Measurements from ENCODE around the gene PYGO1. TPM values are rescaled to one million over a fixed set of nuclear protein-coding genes. Genes with fewer than 3 reads are reported as not detected.

PYGO1 gene
- total RNA-seq, 1 donor from 2014 or later, result 5.5 TPM

DNA sequence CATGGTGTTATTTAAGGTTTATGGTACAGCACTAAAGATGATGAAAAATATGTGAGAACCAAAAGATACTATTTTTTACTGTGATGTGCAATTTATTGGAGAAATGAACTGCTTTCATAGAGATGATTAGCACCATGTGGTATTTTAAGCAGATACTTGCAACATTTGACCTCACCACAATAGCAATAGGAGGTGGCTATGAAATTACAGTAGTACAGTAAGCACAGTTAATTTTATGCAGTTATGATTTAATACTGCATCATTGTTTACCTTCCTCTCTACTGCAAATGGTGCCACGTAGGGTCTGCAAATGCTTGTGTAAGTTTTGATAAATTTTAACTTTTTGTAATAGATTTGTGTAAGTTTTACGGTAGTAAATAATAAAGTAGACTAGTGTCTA lies 14.0 kb downstream of the PYGO1 start:
- no peak overlapping the region for H3K4me3 Mint-ChIP-seq (ENCODE audit: unreplicated experiment)
- Histone ChIP-seq H4K20me1 (ENCODE audit: insufficient read depth, low read length) (no peaks in the 10 kb centered on the region), H3K9me3 (ENCODE audit: insufficient read depth, low read depth, low read length) (no peaks in the 10 kb centered on the region), H2AFZ (ENCODE audit: low read depth, low read length) (no peak overlapping the region), H3K27ac (ENCODE audit: low read depth, low read length) (no peak overlapping the region), H3K9ac (ENCODE audit: low read length) (no peak overlapping the region), H3K4me1 (ENCODE audit: insufficient read depth, low read length) (no peaks in the 10 kb centered on the region), H3K36me3 (ENCODE audit: insufficient read depth, low read length) (no peaks in the 10 kb centered on the region), H3K27me3 (ENCODE audit: insufficient read depth, low read length) (no peaks in the 10 kb centered on the region), H3K4me3 (ENCODE audit: insufficient read depth, low read depth, low read length) (no peak overlapping the region), H3K4me2 (ENCODE audit: low read length) (no peak overlapping the region), H3K79me2 (ENCODE audit: insufficient read depth, low read length) (no peaks in the 10 kb centered on the region)
- TF ChIP-seq, protein P1, sequence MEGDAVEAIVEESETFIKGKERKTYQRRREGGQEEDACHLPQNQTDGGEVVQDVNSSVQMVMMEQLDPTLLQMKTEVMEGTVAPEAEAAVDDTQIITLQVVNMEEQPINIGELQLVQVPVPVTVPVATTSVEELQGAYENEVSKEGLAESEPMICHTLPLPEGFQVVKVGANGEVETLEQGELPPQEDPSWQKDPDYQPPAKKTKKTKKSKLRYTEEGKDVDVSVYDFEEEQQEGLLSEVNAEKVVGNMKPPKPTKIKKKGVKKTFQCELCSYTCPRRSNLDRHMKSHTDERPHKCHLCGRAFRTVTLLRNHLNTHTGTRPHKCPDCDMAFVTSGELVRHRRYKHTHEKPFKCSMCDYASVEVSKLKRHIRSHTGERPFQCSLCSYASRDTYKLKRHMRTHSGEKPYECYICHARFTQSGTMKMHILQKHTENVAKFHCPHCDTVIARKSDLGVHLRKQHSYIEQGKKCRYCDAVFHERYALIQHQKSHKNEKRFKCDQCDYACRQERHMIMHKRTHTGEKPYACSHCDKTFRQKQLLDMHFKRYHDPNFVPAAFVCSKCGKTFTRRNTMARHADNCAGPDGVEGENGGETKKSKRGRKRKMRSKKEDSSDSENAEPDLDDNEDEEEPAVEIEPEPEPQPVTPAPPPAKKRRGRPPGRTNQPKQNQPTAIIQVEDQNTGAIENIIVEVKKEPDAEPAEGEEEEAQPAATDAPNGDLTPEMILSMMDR (IDR thresholded peaks at IDR 0.05; ENCODE audit: insufficient read depth, low read depth, low read length), result no peak
- TF ChIP-seq EZH2 (IDR thresholded peaks at IDR 0.05; ENCODE audit: insufficient read depth, low read length), result no peak
- no peaks in the 10 kb centered on the region for H3K27me3 Mint-ChIP-seq (ENCODE audit: low read depth, unreplicated experiment)
- H3K9me3 Mint-ChIP-seq (ENCODE audit: unreplicated experiment), result peaks cover 7% of the 10 kb centered on the region
- no peaks in the 10 kb centered on the region for H3K4me1 Mint-ChIP-seq (ENCODE audit: low read depth, unreplicated experiment)
- no peaks in the 10 kb centered on the region for H3K36me3 Mint-ChIP-seq (ENCODE audit: low read depth, unreplicated experiment)
- FAIRE-seq (no peak), DNase-seq (ENCODE audit: low read depth) (no peak)
- H3K27ac Mint-ChIP-seq (ENCODE audit: unreplicated experiment), result no peak overlapping the region

DNA sequence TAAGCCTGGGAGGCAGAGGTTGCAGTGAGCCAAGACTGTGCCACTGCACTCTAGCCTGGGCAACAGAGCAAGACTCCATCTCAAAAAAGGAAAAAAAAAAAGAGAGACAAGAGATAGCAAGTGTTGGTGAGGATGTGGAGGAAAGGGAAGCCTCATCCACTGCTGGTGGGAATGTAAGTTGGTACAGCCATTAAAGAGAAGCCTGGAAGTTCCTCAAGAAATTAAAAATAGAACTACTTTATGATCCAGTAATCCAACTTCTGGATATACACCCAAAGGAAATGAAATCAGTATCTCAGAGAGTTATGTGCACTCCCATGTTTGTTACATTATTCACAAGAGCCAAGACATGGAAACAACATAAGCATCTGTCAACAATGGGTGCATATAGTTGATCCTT lies 14.9 kb downstream of the PYGO1 start:
- Histone ChIP-seq H3K4me2 (ENCODE audit: low read length) (no peak overlapping the region), H3K36me3 (ENCODE audit: insufficient read depth, low read length) (no peaks in the 10 kb centered on the region), H3K79me2 (ENCODE audit: insufficient read depth, low read length) (no peaks in the 10 kb centered on the region), H3K27me3 (ENCODE audit: insufficient read depth, low read length) (no peaks in the 10 kb centered on the region), H3K9me3 (ENCODE audit: insufficient read depth, low read depth, low read length) (no peaks in the 10 kb centered on the region), H2AFZ (ENCODE audit: low read depth, low read length) (no peak overlapping the region), H3K4me3 (ENCODE audit: insufficient read depth, low read depth, low read length) (no peak overlapping the region), H4K20me1 (ENCODE audit: insufficient read depth, low read length) (no peaks in the 10 kb centered on the region), H3K9ac (ENCODE audit: low read length) (no peak overlapping the region), H3K4me1 (ENCODE audit: insufficient read depth, low read length) (no peaks in the 10 kb centered on the region), H3K27ac (ENCODE audit: low read depth, low read length) (no peak overlapping the region)
- no peaks in the 10 kb centered on the region for H3K36me3 Mint-ChIP-seq (ENCODE audit: low read depth, unreplicated experiment)
- no peak for FAIRE-seq
- H3K27ac Mint-ChIP-seq (ENCODE audit: unreplicated experiment), result no peak overlapping the region
- no peak for TF ChIP-seq EZH2 (IDR thresholded peaks at IDR 0.05; ENCODE audit: insufficient read depth, low read length)
- TF ChIP-seq, protein P1 (IDR thresholded peaks at IDR 0.05; ENCODE audit: insufficient read depth, low read depth, low read length), result no peak
- H3K4me3 Mint-ChIP-seq (ENCODE audit: unreplicated experiment), result no peak overlapping the region
- no peaks in the 10 kb centered on the region for H3K4me1 Mint-ChIP-seq (ENCODE audit: low read depth, unreplicated experiment)
- no peak for DNase-seq (ENCODE audit: low read depth)
- no peaks in the 10 kb centered on the region for H3K27me3 Mint-ChIP-seq (ENCODE audit: low read depth, unreplicated experiment)
- H3K9me3 Mint-ChIP-seq (ENCODE audit: unreplicated experiment), result peaks cover 7% of the 10 kb centered on the region

DNA sequence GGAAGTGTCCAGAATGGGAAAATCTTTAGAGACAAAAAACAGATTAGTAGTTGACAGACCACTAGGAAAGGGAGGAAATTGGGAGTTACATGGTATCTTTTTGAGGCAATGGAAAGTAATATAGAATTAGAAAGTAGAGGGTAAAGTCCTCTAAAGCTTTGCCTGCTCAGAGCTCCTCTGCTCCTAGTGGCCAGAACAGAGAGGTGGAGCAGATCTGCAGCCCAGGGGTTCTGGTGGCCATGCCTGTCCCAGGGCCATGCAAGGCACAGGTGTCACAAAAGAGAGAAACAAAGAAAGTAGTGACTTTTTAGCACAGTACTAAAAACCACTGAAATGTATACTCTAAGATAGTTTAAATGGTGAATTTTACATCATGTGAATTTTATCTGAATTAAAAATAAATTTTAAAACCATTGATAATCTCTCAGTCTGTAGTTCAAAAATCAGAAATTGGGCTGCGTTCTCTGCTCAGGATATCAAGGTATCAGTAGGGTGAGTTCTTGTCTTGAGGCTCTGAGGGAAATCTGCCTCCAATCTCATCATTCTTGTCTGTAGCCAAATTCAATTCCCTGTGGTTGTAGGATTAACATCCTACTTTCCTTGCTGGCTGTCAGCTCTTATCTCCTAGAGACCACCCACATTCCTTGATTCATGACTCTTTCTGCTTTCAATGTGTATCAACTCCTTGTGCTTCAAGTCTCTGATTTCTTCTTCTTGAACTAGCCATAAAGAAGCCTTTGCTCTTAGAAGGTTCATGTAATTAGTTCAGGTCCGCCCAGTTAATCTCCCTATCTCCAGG lies 23.6 kb downstream of the PYGO1 start:
- Mint-ChIP-seq H3K4me1 (ENCODE audit: low read depth, unreplicated experiment) (no peaks in the 10 kb centered on the region), H3K9me3 (ENCODE audit: unreplicated experiment) (peaks cover 15% of the 10 kb centered on the region), H3K36me3 (ENCODE audit: low read depth, unreplicated experiment) (peaks cover 2% of the 10 kb centered on the region), H3K4me3 (ENCODE audit: unreplicated experiment) (no peak overlapping the region), H3K27ac (ENCODE audit: unreplicated experiment) (no peak overlapping the region), H3K27me3 (ENCODE audit: low read depth, unreplicated experiment) (no peaks in the 10 kb centered on the region)
- H3K27me3 ChIP-seq (ENCODE audit: insufficient read depth, low read length), result no peaks in the 10 kb centered on the region
- H3K36me3 ChIP-seq (ENCODE audit: insufficient read depth, low read length), result no peaks in the 10 kb centered on the region
- peaks cover 6% of the 10 kb centered on the region for H4K20me1 ChIP-seq (ENCODE audit: insufficient read depth, low read length)
- no peak overlapping the region for H3K4me2 ChIP-seq (ENCODE audit: low read length)
- no peak overlapping the region for H3K27ac ChIP-seq (ENCODE audit: low read depth, low read length)
- no peak overlapping the region for H3K4me3 ChIP-seq (ENCODE audit: insufficient read depth, low read depth, low read length)
- no peak overlapping the region for H2AFZ ChIP-seq (ENCODE audit: low read depth, low read length)
- FAIRE-seq (no peak), DNase-seq (ENCODE audit: low read depth) (peak; percentile 6)
- no peak for TF ChIP-seq EZH2 (IDR thresholded peaks at IDR 0.05; ENCODE audit: insufficient read depth, low read length)
- TF ChIP-seq, protein P1 (IDR thresholded peaks at IDR 0.05; ENCODE audit: insufficient read depth, low read depth, low read length), result no peak
- no peak overlapping the region for H3K9ac ChIP-seq (ENCODE audit: low read length)
- H3K9me3 ChIP-seq (ENCODE audit: insufficient read depth, low read depth, low read length), result no peaks in the 10 kb centered on the region
- no peaks in the 10 kb centered on the region for H3K4me1 ChIP-seq (ENCODE audit: insufficient read depth, low read length)
- H3K79me2 ChIP-seq (ENCODE audit: insufficient read depth, low read length), result peaks cover 5% of the 10 kb centered on the region
